ENCODE data around the gene ACTN1.

- TF ChIP-seq CTCF (IDR thresholded peaks at IDR 0.05): no peak
- TF ChIP-seq POLR2AphosphoS5 (IDR thresholded peaks at IDR 0.05; ENCODE audit: low read depth, low read length): no peak
- no peak for TF ChIP-seq TCF7L2 (IDR thresholded peaks at IDR 0.05; ENCODE audit: low read depth, low read length)
- no peak for TF ChIP-seq REST (IDR thresholded peaks at IDR 0.05; ENCODE audit: insufficient read depth in 1 of 2, low read depth in 2 of 2, low read length in 1 of 2)
- TF ChIP-seq SIN3A (IDR thresholded peaks at IDR 0.05; ENCODE audit: borderline replicate concordance, insufficient read depth, low read depth, low read length): no peak
These were observed 42.1 kb downstream of the ACTN1 start for GRCh38 chr14:68936980-68937379.
